B cell (primary cell): ENCODE results near the gene SEMA4A. TPM values are rescaled to one million over a fixed set of nuclear protein-coding genes. Genes with fewer than 3 reads are reported as not detected.

Experiments
- ATAC-seq: fragments of 200-7000 bp; cut with Tn5 transposase; one replicate; pipeline ENCODE4 v1.10.0; 2021; ENCODE audit warnings: low read depth, mild to moderate bottlenecking, moderate number of reproducible peaks, moderate library complexity
- CTCF ChIA-PET: fragments of 350-600 bp; sonication (Branson Sonifier 250); formaldehyde crosslinking; loops from one replicate; lab custom pipeline; 2021; ENCODE audit warnings: antibody characterized with exemption, inconsistent platforms; lab: Charles Lee
- POLR2A ChIA-PET: fragments of 350-600 bp; sonication (Branson Sonifier 250); formaldehyde crosslinking; loops from one replicate; lab custom pipeline; 2021; ENCODE audit warnings: antibody characterized with exemption; lab: Charles Lee
- DNase-seq: peaks from one replicate; pipeline ENCODE4 v3.0.0; 2013
- H2AFZ ChIP-seq: 2 replicates; pipeline ENCODE4 v1.6.1; 2012; ENCODE audit warnings: mild to moderate bottlenecking, low read depth, low read length; ENCODE audit not compliant: insufficient read depth, poor library complexity, severe bottlenecking
- H3K27ac ChIP-seq, 2 donors: 1 replicate in 1 of 2; 2 replicates in 1 of 2; pipeline ENCODE4 v1.5.1; 2012 to 2013; ENCODE audit warnings: low read length in 2 of 2, mild to moderate bottlenecking in 2 of 2, moderate library complexity in 1 of 2
- H3K27me3 ChIP-seq, 4 experiments: fragments of 200-600 bp in 1 of 4; sonication (generic) in 1 of 4; replicated peaks in 1 of 4; 1 replicate in 2 of 4; 2 replicates in 2 of 4; pipeline versions ENCODE4 v1.6.1 to v1.7.0; 2013 to 2016; ENCODE audit warnings: low read length in 3 of 4, mild to moderate bottlenecking in 2 of 4, mixed read lengths in 1 of 4, moderate library complexity in 1 of 4; ENCODE audit not compliant: insufficient read depth in 4 of 4, control insufficient read depth in 3 of 4; ENCODE audit errors: control extremely low read depth in 1 of 4
- H3K36me3 ChIP-seq, 2 experiments: replicated peaks in 1 of 2; 1 replicate in 1 of 2; 2 replicates in 1 of 2; pipeline versions ENCODE4 v1.6.1 to v1.7.1; 2013; ENCODE audit warnings: low read length in 1 of 2; ENCODE audit not compliant: insufficient read depth in 2 of 2, control insufficient read depth in 1 of 2; ENCODE audit errors: control extremely low read depth in 1 of 2, extremely low read depth in 1 of 2
- H3K4me1 ChIP-seq, 2 donors: fragments of 200-600 bp in 1 of 2; sonication (generic) in 1 of 2; 1 replicate in 1 of 2; 2 replicates in 1 of 2; pipeline versions ENCODE4 v1.5.1 to v1.6.1; 2013 to 2017; ENCODE audit warnings: low read length in 2 of 2; ENCODE audit not compliant: control insufficient read depth in 2 of 2, insufficient read depth in 2 of 2
- H3K4me2 ChIP-seq: replicated peaks from 2 replicates; pipeline ENCODE3; 2012; ENCODE audit warnings: mild to moderate bottlenecking, low read depth, low read length; ENCODE audit not compliant: poor library complexity, severe bottlenecking
- H3K4me3 ChIP-seq, 5 experiments: fragments of 200-600 bp in 1 of 5; sonication (generic) in 1 of 5; 1 replicate in 3 of 5; 2 replicates in 2 of 5; pipeline versions ENCODE4 v1.5.1 to v1.7.0; 2011 to 2016; ENCODE audit warnings: low read length in 4 of 5, mild to moderate bottlenecking in 4 of 5, low read depth in 2 of 5, control low read depth in 1 of 5, moderate library complexity in 1 of 5; ENCODE audit not compliant: insufficient read depth in 1 of 5; ENCODE audit errors: control extremely low read depth in 1 of 5, extremely low read depth in 1 of 5
- H3K79me2 ChIP-seq: fragments of 200-600 bp; sonication (generic); one replicate; pipeline ENCODE4 v1.6.0; 2016; ENCODE audit warnings: low read length; ENCODE audit not compliant: control insufficient read depth, insufficient read depth
- H3K9ac ChIP-seq: fragments of 200-600 bp; sonication (generic); 2 replicates; pipeline ENCODE4 v1.6.1; 2017; ENCODE audit warnings: mild to moderate bottlenecking, low read length, moderate library complexity
- H3K9me3 ChIP-seq, 3 donors: one replicate each; pipeline versions ENCODE4 v1.6.1 to v1.7.1; 2013; ENCODE audit warnings: low read length in 2 of 3; ENCODE audit not compliant: control insufficient read depth in 2 of 3, insufficient read depth in 1 of 3; ENCODE audit errors: control extremely low read depth in 1 of 3
- H4K20me1 ChIP-seq: 2 replicates; pipeline ENCODE4 v1.6.0; 2012; ENCODE audit warnings: mild to moderate bottlenecking, low read length; ENCODE audit not compliant: insufficient read depth, control insufficient read depth, poor library complexity, severe bottlenecking
- H3K27ac Mint-ChIP-seq: one replicate; pipeline ENCODE4 v1.8.0; 2021; ENCODE audit warnings: mixed read lengths
- H3K27me3 Mint-ChIP-seq: one replicate; pipeline ENCODE4 v1.8.0; 2021; ENCODE audit warnings: mixed read lengths
- H3K4me1 Mint-ChIP-seq: one replicate; pipeline ENCODE4 v1.8.0; 2021; ENCODE audit warnings: mixed read lengths
- H3K4me3 Mint-ChIP-seq: one replicate; pipeline ENCODE4 v1.8.0; 2021; ENCODE audit warnings: mixed read lengths
- H3K9me3 Mint-ChIP-seq: one replicate; pipeline ENCODE4 v1.8.0; 2022; ENCODE audit warnings: mixed read lengths; ENCODE audit not compliant: insufficient read depth
- CTCF ChIP-seq: fragments of 200-600 bp; IDR thresholded peaks from one replicate; pipeline ENCODE4 v1.8.0; 2022; ENCODE audit warnings: antibody characterized with exemption, mild to moderate bottlenecking
- EZH2 ChIP-seq: IDR thresholded peaks from 2 replicates; pipeline ENCODE4 v1.6.1; 2012; ENCODE audit warnings: borderline replicate concordance, low read depth, mild to moderate bottlenecking, moderate library complexity, low read length; ENCODE audit not compliant: insufficient read depth, poor library complexity, severe bottlenecking
- WGBS: methylation state at CpG from one replicate; pipeline ENCODE4 v1.1.5; 2013; ENCODE audit warnings: missing lambda C conversion rate; ENCODE audit not compliant: insufficient coverage; 5-methylcytosine and 5-hydroxymethylcytosine counted together
- intact Hi-C: fragments of 100-400 bp; cut with micrococcal nuclease; formaldehyde crosslinking; loops from one replicate; pipeline ENCODE4 v1.10.0; 2022
- polyA plus RNA-seq: library from polyadenylated mRNA; depleted of rRNA; stranded (reverse); fragments of >200 nt; gene quantifications from 2 replicates; pipeline ENCODE4 v1.2.3, GENCODE V29; 2012
- total RNA-seq, 2 donors: library from RNA; stranded (reverse); fragments of 120-200 nt in 1 of 2; gene quantifications; 1 replicate in 1 of 2; 2 replicates in 1 of 2; pipeline versions ENCODE4 v1.2.3 to v1.2.4, GENCODE V29; 2013 to 2022

SEMA4A gene
- total and polyA plus RNA-seq, 2 donors (not counting 1 experiment from before 2014, with no cell fraction given): 9.2 to 15.5 TPM

- H3K27me3 ChIP-seq: peaks cover 0 to 35% (median 6%) of the 10 kb centered on the region in 4 experiments
- DNase-seq (no peak), ATAC-seq (no peak)
- no peak overlapping the region for H3K4me2 ChIP-seq
- no peak overlapping the region for H3K9ac ChIP-seq
- H3K4me3 ChIP-seq: no peak overlapping the region
- CTCF ChIA-PET: interaction anchor here (1.3 to 28.7 kb wide), 3 partner anchors 8 to 104 kb away, joined by 3 to 970 read pairs (median 89); no protein-coding TSS in a partner anchor
- 94% methylated on average over 2 of the region's 4 CpGs for WGBS
- intact Hi-C loops: no loop called here
- POLR2A ChIA-PET: interaction anchor here (1.0 kb wide), 1 partner anchor 24 kb away, joined by 4 read pairs; no protein-coding TSS in a partner anchor
- no peaks in the 10 kb centered on the region for H3K79me2 ChIP-seq
- H4K20me1 ChIP-seq: no peaks in the 10 kb centered on the region
- TF ChIP-seq EZH2 (no peak), CTCF (no peak)
- H3K4me1 ChIP-seq: peaks cover 5 to 10% of the 10 kb centered on the region in 2 donors
- H3K9me3 ChIP-seq: no peaks in the 10 kb centered on the region
- H3K27ac ChIP-seq: no peak overlapping the region
- no peak overlapping the region for H3K4me3 Mint-ChIP-seq
- no peak overlapping the region for H3K27ac Mint-ChIP-seq
- peaks cover 32% of the 10 kb centered on the region for H3K4me1 Mint-ChIP-seq
- no peak overlapping the region for H2AFZ ChIP-seq
- peaks cover 19% of the 10 kb centered on the region for H3K27me3 Mint-ChIP-seq
- H3K9me3 Mint-ChIP-seq: no peaks in the 10 kb centered on the region
- H3K36me3 ChIP-seq: no peaks in the 10 kb centered on the region
Observed at GRCh38 chr1:156121457-156121856, 31.9 kb upstream of the SEMA4A start.

GRCh38 chr1:156122086-156122485 is 31.3 kb upstream of the SEMA4A start:
- POLR2A ChIA-PET: no interaction called here
- Histone ChIP-seq H3K4me3 (no peak overlapping the region), H2AFZ (no peak overlapping the region), H3K36me3 (no peaks in the 10 kb centered on the region), H3K4me1 (peaks cover 11 to 16% of the 10 kb centered on the region in 2 donors), H4K20me1 (no peaks in the 10 kb centered on the region), H3K9me3 (peaks cover 0 to 2% (median 0%) of the 10 kb centered on the region in 3 donors), H3K9ac (no peak overlapping the region), H3K27ac (no peak overlapping the region), H3K4me2 (no peak overlapping the region), H3K79me2 (no peaks in the 10 kb centered on the region), H3K27me3 (peaks cover 0 to 29% (median 6%) of the 10 kb centered on the region in 4 experiments)
- Mint-ChIP-seq H3K27me3 (peaks cover 16% of the 10 kb centered on the region), H3K27ac (no peak overlapping the region), H3K4me1 (peaks cover 36% of the 10 kb centered on the region), H3K9me3 (no peaks in the 10 kb centered on the region), H3K4me3 (no peak overlapping the region)
- 100% methylated on average over 1 of the region's 4 CpGs for WGBS
- intact Hi-C loops: no loop called here
- CTCF ChIA-PET: interaction anchor here (1.2 to 28.7 kb wide), 2 partner anchors 23 to 42 kb away, joined by 4 to 970 read pairs; no protein-coding TSS in a partner anchor
- ATAC-seq (no peak), DNase-seq (no peak)
- TF ChIP-seq EZH2 (no peak), CTCF (no peak)
